NB4 (cell line): ENCODE data around the gene CAT.

Source experiments
- DNase-seq: peaks from one replicate; pipeline ENCODE4 v3.0.0; 2010; ENCODE audit warnings: low read depth
- H3K4me3 ChIP-seq: one replicate; pipeline ENCODE4 v1.5.1; 2011; ENCODE audit warnings: mild to moderate bottlenecking, low read depth, low read length, moderate library complexity
- MYC ChIP-seq: IDR thresholded peaks from 2 replicates; pipeline ENCODE4 v1.6.1; 2011; ENCODE audit warnings: low read depth, low read length
- POLR2A ChIP-seq: IDR thresholded peaks from 2 replicates; pipeline ENCODE4 v1.6.1; 2011; ENCODE audit warnings: mild to moderate bottlenecking; ENCODE audit not compliant: insufficient read length; ENCODE audit errors: extremely low read depth
- TF ChIP-seq, protein P1 (sequence below): IDR thresholded peaks from 2 replicates; pipeline ENCODE4 v1.6.1; 2011; ENCODE audit warnings: low read depth, low read length
- TF ChIP-seq, protein P2 (sequence below): IDR thresholded peaks from one replicate; pipeline ENCODE4 v1.5.1; 2012; ENCODE audit warnings: low read depth, low read length

The CAT gene

DNA sequence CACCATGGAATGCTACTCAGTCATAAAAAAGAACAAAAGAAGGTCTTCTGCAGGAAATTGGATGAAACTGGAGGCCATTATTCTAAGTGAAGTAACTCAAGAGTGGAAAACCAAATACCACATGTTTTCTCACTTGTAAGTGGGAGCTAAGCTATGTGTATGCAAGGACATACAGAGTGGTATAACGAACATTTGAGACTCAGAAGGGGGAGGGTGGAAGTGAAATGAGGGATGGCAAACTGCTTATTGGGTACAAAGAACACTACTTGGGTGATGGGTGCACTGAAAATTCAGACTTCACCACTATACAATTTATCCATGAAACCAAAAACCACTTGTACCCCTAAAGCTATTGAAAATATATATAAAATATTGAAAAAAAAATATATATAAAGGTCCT is 13.4 kb upstream of the CAT start:
- no peak overlapping the region for H3K4me3 ChIP-seq
- TF ChIP-seq, protein P1, sequence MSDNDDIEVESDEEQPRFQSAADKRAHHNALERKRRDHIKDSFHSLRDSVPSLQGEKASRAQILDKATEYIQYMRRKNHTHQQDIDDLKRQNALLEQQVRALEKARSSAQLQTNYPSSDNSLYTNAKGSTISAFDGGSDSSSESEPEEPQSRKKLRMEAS: no peak
- DNase-seq: peak; percentile 84

DNA sequence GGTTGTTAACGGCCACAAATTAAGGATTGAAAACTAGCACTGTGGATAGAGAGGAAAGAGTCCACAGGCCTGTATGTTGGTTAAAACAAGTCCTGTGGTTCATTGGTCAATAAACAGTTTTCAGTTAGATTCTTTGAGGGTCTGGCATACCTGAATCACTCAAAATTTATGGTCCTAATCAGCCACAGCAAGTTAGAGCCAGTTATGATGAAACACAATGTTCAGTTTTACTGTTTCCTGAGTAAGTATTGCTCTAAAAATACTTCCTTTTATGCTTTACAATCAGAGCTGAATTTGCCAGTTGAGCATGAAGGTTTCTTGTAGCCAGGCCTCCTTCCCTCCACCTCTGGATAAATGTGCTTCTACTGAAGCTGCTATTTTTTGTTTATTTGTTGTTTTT is 12.9 kb upstream of the CAT start:
- TF ChIP-seq, protein P1: peak; percentile 27
- TF ChIP-seq, protein P2, sequence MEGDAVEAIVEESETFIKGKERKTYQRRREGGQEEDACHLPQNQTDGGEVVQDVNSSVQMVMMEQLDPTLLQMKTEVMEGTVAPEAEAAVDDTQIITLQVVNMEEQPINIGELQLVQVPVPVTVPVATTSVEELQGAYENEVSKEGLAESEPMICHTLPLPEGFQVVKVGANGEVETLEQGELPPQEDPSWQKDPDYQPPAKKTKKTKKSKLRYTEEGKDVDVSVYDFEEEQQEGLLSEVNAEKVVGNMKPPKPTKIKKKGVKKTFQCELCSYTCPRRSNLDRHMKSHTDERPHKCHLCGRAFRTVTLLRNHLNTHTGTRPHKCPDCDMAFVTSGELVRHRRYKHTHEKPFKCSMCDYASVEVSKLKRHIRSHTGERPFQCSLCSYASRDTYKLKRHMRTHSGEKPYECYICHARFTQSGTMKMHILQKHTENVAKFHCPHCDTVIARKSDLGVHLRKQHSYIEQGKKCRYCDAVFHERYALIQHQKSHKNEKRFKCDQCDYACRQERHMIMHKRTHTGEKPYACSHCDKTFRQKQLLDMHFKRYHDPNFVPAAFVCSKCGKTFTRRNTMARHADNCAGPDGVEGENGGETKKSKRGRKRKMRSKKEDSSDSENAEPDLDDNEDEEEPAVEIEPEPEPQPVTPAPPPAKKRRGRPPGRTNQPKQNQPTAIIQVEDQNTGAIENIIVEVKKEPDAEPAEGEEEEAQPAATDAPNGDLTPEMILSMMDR: no peak
- TF ChIP-seq MYC (peak; percentile 74), POLR2A (no peak)
- peak overlapping the region; percentile 23 for H3K4me3 ChIP-seq
- DNase-seq: peak; percentile 95

DNA sequence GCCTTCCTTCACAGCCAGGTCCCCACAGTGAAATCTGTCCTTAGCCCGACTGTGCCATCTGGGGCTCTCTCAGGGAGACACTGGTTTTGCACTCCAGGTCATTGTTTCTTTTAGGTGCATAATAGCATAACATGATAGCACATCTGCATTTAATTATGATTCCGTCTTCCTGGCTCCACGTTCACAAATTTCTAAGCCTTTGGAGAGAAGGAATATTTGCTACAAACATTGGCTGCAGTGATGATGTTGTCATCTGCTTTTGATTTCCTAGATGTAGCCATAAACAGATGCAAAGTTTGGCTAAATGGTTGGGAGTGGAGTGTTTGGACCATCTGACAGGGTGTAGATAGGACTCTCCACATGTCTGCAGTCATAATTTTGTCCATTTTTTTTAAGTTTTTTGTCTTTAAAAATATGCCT is 12.0 kb upstream of the CAT start:
- TF ChIP-seq MYC (no peak), POLR2A (no peak)
- TF ChIP-seq, protein P2: no peak
- TF ChIP-seq, protein P1: no peak
- H3K4me3 ChIP-seq: peak overlapping the region; percentile 23
- DNase-seq: no peak

DNA sequence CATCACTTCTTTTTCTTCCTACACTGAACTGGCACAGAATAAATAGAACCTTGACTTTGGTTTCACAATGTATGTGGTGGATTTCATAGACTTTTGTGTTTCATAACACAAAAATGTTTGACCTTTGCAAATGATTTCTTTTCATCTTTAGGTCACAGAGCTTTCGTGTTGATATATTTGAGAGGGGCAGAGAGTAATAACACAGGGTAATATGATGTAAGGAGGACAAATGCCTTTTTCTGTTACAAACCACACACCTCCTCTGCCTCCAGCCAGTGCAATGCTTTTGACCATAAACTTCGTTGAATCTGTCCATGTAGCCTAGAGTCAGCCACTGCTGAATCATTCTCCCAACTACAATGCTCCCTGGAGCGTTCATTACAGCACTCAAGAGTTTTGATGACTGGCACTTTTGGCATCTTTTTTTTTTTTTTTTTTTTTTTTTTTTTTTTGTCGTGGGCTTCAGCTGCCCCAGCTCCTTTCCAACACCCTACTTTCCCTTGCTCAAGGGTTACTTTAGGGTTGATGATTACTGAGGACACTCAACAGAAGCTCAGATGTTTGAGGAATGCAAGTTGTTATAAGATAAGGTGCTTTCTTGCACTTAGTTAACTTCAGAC is 11.4 kb upstream of the CAT start:
- DNase-seq: peak; percentile 98
- no peak overlapping the region for H3K4me3 ChIP-seq
- TF ChIP-seq, protein P2: no peak
- TF ChIP-seq MYC: 0 out of 2 replicates have a peak, but pooled peaks have one; percentile 11
- TF ChIP-seq, protein P1: no peak
- TF ChIP-seq POLR2A: no peak

DNA sequence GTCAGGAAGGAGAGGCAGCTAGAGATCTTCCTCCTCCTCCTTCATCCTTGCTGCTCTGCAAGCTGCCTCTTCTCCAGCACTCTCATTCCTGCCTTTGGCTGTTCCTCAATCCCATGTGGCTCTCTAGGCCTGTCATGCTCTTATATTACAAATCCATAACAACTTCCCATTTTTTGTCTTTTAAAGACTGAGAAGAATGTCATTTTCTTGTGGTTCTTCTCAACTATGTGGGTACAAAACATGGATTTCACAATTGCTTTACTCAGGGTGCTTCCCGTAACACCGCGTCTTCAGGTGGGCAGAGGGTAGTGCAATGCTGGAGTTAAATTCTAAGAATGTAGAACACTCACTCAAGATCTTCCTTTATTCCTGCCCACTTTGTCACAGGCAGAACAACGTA is 6.8 kb upstream of the CAT start:
- peak; percentile 75 for DNase-seq
- no peak for TF ChIP-seq POLR2A
- TF ChIP-seq, protein P1: peak; percentile 34; the same call in 1 of the 2 replicates
- H3K4me3 ChIP-seq: no peak overlapping the region

DNA sequence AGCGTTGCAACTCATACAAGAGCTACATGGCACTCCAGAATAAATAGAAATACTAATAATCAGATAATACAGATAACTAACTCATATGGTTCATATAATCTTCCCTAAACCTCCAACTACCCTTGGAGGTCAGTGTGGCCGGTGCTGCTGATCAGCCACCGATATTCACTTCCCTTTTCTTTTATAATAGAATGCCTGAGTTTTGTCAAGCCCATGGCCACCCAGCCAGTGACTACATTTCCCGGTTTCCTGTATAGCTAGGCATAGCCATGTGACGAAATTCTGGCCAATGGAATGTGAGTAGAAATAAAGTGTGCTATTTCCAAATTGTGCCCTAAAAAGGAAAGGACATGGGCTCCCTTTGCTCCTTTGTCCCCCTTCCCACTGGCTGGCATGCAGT is 5.9 kb upstream of the CAT start:
- no peak overlapping the region for H3K4me3 ChIP-seq
- peak; percentile 85 for DNase-seq
- TF ChIP-seq MYC (no peak), POLR2A (no peak)
- TF ChIP-seq, protein P2: no peak
- TF ChIP-seq, protein P1: 0 out of 2 replicates have a peak, but pooled peaks have one; percentile 35

DNA sequence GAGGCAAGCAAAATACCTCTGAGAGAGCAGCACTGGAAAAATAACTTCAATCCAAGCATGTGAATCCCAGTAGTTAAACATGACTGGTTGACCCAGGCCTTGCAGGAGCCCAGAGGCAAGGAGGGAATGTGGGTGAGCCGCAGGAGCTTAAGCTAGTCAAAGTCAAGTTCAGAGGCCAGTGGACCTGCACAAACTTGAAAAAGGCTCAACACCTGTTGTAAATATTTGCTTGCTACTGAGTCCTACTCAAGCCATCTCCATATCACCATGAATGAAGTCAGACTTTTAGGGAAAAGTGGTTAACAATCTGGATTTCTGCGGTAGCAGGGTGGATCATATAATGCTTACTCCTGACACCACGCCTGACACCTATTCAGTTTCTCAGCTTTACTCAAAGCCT is 4.8 kb upstream of the CAT start:
- TF ChIP-seq POLR2A: no peak
- no peak for DNase-seq
- H3K4me3 ChIP-seq: no peak overlapping the region
